Activated T-helper 1 cell treated with Interleukin-2 at 50 U/mL for 16 hours (primary cell): ENCODE data around the gene ITPRIPL1.

Experiments
- DNase-seq: peaks from one replicate; pipeline ENCODE4 v3.0.0-alpha.2; 2020; ENCODE audit warnings: low read depth

The ITPRIPL1 gene

DNA sequence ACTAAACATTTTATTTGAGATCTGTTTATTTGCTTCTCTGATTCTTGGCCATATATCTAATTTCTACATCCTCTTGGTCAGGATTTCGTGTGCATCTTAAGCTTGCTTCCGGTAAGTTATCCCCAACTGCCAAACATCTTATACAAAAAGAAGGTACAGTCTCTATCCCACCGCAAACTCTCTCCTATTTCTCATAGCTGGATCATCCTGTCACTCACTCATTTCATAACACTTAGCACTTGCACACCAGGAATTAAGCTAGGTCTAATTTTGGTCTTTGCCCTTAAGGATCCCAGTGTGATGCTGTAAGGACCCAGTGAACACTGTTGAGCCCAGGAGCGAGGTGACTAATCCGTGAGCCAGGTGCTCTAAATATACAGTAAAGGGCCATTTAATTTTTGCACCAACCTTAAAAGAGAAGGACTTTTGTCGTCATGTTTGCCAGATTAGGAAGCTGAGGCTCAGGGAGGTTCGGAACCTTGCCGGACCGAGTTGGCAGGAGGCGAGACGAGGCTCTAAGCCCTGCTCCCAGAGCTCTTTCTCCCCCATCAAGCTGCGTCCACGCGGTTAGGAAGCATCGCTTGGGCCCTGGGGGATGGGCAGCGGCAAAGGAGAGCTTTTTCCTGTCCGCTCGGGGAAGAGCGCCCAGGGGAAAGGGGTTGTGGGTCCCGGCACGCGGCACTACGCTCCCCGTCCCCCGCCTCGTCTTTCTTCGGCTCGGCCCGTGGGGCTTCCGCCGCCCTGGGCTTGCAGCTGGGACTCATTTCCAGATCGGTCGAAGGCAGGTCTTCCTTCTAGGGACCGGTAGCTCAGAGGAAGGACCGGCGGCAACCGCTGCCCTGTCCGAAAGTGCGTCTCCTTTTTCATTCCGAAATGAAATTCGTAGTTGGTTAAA lies 4.1 kb upstream of the ITPRIPL1 start:
- no peak for DNase-seq

DNA sequence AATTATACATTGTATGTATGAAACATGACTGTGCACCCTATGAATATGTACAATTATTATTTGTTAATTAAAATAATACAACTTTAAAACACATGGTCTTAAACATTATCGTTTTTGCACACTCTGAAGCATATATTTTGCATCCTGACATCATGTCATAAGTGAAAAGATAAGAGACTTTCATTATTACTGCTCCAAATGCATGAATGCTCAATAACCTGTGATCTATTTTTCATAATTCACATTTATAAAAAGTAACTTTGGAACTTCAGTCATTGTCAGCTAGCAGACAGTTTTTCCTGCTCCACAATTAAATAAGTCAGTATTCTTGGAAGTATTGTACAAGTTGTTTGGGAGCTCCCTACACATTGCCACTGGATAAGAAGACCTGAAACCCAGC lies 1.3 kb upstream of the ITPRIPL1 start:
- no peak for DNase-seq

DNA sequence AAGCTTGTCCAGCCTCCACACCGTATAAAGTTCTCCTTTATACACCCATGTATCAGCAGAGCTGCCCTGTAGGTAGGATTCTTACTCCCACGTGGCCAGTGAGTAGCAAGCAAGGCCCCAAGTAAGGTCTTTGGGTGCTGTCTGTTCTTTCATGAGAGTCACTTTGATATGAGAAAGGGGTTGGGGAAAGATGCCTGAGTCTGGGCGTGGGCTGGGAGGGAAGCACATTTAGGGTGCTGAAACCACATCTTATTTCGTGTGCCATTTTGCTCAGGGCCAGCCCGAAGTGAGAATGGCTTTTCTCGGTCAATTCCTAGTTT lies 436 bp upstream of the ITPRIPL1 start:
- no peak for DNase-seq

DNA sequence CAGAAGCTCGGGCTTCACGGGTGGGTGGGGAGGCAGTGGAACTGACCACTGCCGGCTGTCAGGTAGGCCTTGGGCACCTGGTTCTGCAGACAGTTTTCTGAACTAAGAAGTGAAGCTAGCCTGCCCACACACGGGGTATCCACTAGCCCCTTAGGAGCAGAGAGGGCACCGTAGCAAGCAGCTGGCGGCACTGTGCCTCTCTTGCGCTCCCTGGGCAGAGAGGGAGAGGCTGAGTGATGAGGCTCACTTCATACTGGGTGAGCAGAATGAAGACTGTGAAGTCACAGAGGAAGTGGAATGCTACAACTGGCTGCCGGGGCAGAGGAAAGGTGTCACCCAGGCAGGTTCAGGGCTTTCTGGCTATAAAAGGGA lies 753 bp downstream of the ITPRIPL1 start:
- DNase-seq, result peak; percentile 36

DNA sequence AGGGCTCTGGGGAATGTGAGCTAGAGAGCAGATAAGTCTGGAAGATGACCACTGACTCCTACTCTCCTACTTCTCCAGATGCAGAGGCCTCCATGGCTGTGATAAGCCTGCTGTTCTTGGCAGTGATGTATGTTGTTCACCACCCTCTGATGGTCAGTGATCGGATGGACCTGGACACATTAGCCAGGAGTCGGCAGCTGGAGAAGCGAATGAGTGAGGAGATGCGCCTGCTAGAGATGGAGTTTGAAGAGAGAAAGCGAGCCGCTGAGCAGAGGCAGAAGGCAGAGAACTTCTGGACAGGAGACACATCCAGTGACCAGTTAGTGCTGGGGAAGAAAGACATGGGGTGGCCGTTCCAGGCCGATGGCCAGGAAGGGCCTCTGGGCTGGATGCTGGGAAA lies 1.4 kb downstream of the ITPRIPL1 start:
- no peak for DNase-seq

DNA sequence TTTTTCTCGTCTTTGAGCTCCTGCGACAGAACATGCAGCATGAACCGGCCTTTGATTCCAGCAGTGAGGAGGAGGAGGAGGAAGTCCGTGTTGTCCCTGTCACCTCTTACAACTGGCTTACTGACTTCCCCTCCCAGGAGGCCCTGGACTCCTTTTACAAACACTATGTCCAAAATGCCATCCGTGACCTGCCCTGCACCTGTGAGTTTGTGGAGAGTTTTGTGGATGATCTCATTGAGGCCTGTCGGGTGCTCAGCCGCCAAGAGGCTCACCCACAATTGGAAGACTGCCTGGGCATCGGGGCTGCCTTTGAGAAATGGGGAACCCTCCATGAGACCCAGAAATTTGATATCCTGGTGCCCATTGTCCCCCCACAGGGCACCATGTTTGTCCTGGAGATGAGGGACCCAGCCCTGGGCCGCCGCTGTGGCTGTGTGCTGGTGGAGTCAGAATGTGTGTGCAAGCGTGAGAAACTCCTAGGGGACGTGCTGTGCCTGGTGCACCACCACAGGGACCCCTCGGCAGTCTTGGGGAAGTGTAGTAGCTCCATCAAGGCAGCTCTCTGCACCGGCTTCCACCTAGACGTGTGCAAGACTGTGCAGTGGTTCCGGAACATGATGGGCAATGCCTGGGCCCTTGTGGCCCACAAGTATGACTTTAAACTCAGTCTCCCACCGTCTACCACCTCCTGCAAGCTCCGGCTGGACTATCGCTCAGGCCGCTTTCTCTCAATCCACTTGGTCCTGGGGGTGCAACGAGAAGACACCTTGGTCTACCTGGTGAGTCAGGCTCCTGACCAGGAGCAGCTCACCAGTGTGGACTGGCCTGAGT lies 2.1 kb downstream of the ITPRIPL1 start:
- no peak for DNase-seq

DNA sequence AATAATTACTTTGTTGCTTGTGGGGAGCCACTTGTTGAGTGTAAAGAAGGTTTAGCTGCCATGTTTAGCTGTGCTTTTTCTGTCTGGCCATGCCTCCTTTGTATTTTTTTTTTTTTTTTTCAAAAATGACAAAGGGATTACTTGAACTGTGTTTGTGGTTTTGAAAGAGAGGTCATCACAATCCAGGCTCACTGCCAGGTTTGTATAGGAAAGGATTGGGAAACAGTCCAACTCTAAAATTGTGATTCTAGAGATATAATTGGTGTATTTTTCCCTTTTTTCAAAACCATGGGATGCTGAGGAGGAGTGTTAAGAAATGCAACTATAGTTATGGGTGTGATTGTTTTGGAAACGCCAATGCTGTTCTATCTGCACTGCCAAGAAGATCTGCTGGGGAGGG lies 4.3 kb downstream of the ITPRIPL1 start:
- no peak for DNase-seq

DNA sequence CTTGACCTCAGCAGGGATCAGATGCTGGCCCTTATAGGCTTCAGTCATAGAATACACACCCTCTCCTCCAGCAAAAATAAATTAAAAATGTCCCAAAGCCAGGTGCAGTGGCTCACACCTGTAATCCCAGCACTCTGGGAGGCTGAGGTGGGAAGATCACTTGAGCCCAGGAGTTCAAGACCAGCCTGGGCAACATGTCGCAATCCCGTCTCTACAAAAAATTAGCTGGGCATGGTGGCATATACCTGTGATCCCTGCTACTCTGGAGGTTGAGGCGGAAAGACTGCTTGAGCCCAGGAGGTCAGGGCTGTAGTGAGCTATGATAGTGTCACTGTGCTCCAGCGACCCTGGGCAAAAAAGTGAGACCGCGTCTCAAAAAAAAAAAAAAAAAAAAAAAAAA lies 4.8 kb downstream of the ITPRIPL1 start:
- no peak for DNase-seq

DNA sequence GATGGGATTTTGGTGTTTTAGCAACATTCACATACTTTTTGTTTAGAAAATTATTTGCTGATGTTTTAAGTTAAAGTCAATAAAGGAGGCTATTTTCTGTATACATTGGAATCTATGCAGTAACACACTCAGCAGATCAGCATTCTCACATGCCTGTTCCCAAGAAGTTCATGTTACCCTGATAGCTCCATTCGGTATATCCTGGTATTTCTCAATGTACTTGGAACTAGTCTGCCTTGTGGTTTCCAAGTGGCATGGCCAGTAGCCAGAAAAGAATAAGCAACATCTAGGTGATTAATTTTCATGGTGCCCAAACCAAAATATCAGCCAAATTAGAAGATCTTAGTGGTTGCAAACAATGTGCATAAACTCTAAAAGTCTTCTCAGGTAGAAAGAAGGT lies 5.3 kb downstream of the ITPRIPL1 start:
- no peak for DNase-seq

DNA sequence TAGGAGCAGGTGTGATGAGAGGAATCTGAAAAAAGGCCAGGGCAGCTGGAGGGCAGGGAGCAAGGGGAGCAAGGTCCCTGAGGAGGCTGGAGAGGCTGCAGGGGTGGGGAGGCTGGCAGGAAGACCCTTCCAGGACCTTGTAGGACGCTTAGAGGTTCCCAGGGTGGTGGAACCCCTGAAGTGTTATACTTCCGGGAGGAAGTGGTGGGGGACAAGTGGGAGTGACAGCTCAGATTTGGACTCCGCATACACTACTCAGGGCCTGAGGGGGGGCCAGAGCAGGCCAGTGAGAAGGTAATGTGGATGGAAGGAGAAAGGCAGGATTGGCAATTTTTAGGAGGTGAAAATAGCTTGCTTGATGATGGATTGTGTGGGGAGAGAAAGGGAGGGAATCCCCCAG lies 8.6 kb downstream of the ITPRIPL1 start:
- no peak for DNase-seq

DNA sequence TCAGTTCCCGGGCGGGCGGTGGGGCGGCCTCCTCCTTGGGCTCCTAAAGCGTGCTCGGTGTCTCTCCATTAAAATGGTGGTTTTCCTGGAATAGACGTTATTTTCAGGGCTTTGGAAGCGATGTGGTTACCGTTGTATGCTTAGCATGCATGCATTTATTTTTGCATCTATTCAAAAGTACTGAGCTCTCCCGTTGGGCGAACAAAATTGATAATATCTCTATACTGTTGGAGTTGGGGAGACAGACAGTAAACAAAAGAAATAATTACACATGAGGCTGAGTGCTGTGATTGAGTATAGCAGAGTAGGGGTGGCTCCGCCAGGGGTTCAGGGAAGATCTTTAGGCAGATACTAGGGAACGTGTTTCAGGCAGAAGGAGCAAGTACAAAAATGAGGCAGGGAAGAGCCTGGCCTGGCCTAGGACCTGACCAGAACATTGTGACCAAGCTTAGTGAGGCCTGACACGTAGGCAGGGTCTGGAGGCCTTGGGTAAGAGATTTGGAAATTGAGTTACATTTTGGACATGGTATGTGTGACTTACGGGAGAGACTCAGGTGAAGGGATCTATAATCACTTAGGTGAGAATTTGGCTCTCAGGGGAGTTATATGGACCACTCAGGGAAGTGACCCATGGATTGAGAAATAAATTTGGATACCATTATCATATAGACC lies 11.1 kb downstream of the ITPRIPL1 start:
- DNase-seq, result no peak

DNA sequence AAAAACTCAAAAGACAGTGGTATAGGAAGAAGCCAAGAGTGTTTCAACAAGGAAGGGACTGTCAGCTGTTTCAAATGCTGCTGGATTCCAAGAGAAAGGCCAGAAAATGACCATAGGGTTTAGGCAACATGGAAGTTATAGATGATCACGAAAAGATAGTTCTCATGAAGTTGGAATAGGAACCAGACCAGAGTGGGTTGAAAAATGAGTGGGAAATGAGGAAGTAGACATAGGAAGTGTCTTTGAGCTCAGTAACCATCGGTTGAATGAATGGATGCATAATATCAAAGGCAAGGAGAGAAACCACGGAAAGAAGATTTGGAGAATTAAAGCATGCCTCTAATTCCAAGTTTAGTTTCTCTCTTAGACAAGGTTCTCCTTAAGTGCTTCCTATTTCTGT lies 11.8 kb downstream of the ITPRIPL1 start:
- DNase-seq, result no peak

DNA sequence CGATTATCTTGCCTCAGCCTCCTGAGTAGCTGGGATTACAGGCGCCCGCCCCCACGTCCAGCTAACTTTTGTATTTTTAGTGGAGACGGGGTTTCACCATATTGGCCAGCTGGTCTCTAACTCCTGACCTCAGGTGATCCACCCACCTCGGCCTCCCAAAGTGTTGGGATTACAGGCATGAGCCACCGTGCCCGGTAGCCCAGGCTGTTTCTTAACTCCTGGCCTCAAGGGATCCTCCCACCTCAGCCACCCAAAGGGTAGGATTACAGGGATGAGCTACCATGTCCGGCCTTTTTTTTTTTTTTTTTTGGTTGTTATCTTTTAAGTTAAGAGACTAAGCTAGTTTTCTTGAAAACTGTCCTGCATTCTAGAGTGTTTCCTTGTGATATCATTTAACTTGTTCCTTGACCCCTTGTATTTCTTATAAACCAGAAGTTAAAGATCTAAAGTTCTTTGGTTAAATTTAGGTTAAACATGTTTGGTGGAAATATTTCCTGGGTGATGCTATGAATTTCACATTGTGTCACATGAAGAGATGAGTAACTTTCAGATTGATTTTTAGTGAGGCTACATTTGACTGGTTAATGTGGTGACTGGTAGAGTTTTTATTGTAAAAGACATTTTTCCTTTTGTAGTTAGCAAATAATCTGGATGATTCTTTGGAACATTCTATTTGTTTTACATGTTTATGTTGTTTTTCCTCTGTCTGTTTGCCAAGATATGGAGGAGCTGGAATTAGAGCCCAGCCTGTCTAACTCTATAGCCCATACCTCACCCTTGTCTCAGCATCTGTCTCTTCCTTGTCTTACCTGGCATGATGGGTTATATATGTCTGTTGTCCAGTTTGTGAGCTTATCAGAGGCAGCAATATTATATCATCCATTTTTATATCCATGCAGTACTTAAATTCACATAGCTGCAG lies 15.6 kb downstream of the ITPRIPL1 start:
- DNase-seq, result no peak

DNA sequence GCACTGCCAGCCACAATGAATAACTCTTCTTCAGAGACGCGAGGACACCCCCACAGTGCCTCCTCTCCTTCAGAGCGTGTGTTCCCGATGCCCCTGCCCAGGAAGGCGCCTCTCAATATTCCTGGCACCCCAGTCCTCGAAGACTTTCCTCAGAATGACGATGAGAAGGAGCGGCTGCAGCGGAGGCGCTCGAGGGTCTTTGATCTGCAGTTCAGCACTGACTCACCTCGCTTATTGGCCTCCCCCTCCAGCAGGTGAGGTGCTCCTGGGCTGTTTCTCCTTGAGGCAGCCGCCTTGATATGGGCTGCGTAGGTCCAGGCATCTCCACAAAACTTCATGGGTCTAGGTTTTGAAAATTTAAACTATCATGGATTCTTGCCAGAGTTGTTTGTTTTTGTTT lies 16.5 kb downstream of the ITPRIPL1 start:
- no peak for DNase-seq

DNA sequence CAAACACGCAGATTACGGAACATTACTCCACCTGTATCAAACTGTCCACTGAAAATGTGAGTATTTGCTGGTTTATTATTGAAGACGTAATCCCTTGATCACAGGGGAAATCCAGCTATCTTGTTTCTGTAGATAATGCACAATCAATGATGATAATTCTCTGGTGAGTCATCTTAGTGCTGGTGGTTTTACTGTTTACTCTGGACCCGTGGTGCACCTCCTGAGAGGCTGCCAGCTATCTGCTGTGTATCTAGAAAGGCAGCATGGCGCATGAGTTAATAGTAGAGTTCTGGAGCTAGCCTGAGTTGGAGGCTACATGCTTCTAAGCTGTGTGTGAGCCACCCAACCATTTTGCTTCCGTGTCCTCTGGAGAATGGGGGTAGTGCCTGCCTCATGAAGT lies 17.0 kb downstream of the ITPRIPL1 start:
- DNase-seq, result peak; percentile 26

DNA sequence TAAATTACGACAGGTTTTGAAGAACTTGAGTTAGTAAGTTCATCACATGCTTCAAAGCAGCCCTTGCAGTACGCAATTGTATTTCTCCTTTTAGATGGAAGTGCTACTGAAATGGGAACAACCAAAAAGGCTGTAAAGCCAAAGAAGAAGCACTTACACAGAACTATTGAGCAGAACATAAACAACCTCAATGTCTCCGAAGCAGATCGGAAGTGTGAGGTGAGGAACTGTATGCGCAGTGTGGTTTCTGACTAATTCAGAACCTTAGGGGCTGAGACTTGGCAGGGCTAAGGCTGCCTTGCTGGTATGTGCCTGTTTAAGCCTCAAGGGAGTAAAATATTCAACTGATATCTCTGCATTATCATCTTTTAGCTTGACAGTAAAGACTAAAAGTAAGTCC lies 18.9 kb downstream of the ITPRIPL1 start:
- DNase-seq, result peak; percentile 33

DNA sequence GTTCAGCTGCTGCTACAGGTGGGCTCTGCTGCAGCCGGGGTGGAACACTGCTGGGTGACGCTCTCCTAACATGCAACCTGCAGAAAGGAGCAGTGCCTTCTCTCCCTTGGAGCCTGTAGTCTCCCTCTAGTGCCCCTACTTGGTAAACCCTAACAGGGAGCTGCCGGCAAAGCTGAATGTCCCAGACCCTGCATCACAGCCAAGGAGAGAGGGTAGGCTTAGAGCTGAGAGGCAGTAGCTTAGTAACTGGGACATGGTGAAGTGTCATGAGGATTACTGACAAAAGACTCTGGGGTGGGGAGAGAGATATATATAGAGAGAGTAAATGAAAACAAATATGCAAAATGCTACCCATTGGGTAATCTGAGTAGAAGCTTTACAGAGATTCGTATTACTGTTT lies 20.3 kb downstream of the ITPRIPL1 start:
- no peak for DNase-seq

DNA sequence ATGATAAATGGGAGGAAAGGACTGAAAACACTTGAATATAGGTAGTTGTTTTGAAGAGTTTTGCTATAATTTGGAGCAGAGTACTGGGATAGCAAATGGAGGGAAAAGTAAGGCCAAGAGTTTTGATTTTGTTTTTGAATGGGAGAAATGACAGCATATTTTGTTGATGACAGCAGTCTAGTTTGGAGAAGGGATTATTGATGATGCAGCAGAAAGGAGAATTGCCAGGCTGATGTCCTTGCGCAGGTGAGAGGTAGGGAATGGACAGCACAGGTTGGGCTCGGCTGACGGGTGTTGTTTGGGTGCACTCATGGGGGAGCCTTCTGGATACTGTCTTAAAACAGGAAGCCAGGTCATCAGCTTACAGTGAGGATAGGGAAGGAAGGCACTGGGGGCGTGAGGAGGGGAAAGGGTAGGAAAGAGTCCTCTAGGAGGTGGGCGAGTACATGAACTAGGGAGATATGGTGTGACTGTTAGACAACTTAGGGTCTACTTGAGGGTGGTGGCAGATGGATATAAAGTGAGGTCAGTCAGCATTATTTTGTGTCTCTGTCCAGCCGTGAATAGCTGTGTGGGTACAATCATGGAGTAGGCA lies 20.8 kb downstream of the ITPRIPL1 start:
- no peak for DNase-seq

DNA sequence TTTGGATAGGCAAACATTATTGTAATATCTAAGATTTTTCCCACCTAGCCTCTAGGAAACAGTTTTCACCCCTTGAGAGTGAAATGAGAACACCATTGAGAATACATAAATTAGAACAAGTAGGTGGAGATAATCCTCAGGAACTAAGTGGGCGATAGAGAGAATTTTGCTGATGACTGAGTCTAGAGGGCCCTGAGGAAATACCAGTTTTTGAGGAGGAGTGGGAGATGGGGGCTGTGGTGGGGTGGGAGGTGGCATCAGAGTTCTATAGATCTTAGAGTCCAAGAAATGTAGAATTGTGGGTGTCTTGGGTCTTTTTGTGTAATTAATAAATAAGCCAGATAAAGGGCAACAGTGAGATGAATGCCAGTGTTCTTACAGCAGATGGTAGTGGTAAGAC lies 22.3 kb downstream of the ITPRIPL1 start:
- DNase-seq, result no peak

DNA sequence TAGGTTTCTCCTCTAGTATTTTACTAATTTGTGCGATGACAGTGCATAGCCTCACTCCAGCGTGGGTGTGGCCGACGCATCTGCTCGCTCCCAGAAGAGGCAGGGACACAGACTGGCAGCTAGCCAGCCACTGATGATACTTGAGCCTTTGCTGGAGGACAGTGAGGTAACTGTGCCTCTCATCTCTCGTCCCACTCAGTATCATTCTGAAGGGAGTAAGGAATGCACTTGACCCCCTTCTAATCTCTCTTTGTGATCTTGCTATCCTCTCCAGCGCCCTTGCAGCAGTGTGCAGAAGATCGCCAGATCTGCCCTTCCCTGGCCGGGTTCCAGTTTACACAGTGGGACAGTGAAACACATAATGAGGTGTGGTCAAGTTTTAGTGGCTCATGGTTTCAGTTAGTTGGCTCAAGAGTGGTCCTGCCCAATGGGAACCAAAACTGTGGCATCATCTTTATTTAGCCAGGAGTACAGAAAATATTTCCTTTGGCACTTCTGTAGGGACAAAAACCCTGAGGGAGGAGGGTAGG lies 28.0 kb downstream of the ITPRIPL1 start:
- no peak for DNase-seq

DNA sequence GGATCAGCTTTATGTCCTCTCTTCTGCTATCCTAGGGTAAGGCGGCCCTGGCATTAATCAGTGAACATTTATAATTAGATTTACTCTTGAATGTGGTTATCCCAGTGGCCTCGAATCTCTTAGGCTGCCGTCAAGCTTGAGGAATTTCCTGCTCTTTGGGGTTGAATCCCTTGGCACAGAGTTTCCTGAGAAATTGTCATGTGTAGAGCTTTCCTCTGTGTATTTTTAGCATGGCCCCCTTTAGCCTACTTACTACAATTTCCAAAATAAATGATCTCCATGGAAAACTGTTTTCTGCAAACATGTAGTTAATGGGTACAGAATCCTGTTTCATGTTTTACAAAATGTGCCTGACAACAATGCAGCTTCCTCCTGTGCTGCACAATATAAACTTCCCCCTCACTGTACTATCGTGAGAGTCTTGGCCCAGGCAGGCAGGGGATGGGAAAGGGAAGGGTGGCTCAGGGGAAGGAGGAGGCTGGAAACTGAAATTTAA lies 28.5 kb downstream of the ITPRIPL1 start:
- DNase-seq, result no peak
